Activated CD4-positive, alpha-beta memory T cell treated with anti-CD3 and anti-CD28 coated beads, Interleukin-2, amount 10 ng/mL, durations not matched to agents 7 days and 5 days (primary cell): ENCODE measurements around the gene SUCO. TPM values are rescaled to one million over a fixed set of nuclear protein-coding genes. Genes with fewer than 3 reads are reported as not detected.

Source experiments
- total RNA-seq, 2 experiments: library from RNA; stranded (reverse); gene quantifications; one replicate each; pipeline ENCODE4 v1.2.3, GENCODE V29; 2021

SUCO gene
- total RNA-seq, 2 experiments from 2014 or later, result 27.3 to 30.8 TPM

Other genes with a start within 250 kb of the SUCO start
- gene C1orf105, start 112.5 kb upstream of the SUCO start, total RNA-seq, result not detected
- 10 to 100 TPM; 24.5 to 26.2 TPM for gene PIGC, start 89.1 kb upstream of the SUCO start, total RNA-seq
- 1 to 10 TPM; 3.6 to 3.9 TPM for gene FASLG, start 126.0 kb downstream of the SUCO start, total RNA-seq